M059J (cell line): ENCODE data around the gene MICAL3. TPM values are rescaled to one million over a fixed set of nuclear protein-coding genes. Genes with fewer than 3 reads are reported as not detected.

Source experiments
- DNase-seq: peaks from one replicate; pipeline ENCODE4 v3.0.0-alpha.2; 2012; ENCODE audit warnings: low read depth
- total RNA-seq: library from RNA; depleted of rRNA; stranded (reverse); fragments of >200 nt; shearing (Covaris generic); gene quantifications from 2 replicates; pipeline ENCODE4 v1.2.3, GENCODE V29; 2014

MICAL3 gene
- total RNA-seq, 1 experiment from 2014 or later = 33.6 TPM

DNA sequence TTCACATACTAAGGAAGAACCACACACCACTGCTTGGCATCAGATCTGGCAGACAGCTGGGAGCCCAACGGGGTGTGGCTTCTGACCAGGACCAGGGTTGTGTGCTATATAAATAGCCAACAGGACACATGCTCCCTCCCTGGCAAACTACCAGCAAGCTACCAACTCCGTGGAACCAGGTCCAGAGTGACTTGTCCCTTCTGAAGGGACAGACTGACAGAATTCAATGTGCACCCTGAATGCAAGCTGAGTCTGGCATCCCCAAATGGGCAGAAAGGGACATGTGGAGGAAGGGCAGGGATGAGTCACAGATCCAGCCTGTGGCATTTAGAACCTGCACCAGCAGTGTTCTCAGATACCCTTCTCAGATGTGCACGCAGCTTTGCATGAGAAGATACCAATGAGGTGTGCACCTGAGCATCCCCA lies 92.9 kb downstream of the MICAL3 start:
- peak; percentile 67 for DNase-seq

DNA sequence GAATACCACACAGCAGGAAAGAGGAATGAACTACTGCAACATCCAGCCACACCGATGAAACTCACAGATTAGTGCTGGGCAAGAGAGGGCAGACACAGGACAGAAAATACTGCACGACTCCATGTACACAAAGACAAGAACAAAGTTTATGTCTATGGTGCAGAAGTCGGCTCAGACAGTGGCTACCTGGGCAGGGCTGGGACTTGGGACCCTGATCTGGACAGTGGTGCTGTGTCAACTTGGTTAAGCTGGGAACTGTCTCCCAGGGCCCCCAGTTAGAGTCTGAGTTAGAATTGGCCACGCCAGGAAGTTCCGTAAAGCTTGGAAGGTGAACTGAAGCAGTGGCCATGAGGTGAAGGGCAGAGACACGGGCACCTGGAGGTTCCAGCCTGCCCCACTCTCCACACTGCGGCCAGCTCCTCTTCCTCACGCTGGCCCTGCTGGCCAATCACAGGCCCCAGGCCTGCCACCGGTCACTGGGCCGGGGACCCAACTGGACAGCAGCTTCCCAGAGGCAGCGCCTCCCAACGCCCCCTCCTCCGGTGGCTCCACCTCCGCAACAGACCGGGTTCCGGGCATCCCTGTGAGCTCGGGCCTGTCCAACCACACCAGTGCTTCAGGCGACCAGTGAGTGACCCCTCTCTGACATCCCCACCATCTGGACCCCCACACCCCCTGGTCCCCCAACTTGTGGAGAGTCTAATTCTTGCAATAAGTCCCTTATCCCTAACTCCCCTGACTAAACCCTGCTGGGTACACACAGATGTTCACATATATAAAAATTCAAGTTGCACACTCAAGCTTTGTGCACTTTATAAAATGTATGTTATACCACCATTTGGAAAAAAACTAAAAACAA lies 93.7 kb downstream of the MICAL3 start:
- no peak for DNase-seq

DNA sequence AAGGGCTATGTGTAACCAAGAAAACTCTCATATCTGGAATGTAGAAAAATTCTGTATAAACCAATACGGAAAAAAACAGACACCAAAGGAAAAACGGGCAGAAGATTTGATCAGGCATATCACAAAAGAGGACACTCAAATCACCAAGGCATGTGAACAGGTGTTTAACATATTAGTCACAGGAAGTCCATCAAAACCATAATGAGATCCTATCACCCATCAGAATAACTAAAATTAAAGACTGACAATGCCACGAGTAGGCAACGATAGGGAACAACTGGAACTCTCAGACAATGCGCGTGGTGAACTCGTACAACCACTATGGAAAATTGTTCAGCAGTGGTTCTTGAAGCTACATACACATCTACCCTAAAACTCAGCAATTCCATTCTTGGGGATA lies 94.5 kb downstream of the MICAL3 start:
- no peak for DNase-seq

DNA sequence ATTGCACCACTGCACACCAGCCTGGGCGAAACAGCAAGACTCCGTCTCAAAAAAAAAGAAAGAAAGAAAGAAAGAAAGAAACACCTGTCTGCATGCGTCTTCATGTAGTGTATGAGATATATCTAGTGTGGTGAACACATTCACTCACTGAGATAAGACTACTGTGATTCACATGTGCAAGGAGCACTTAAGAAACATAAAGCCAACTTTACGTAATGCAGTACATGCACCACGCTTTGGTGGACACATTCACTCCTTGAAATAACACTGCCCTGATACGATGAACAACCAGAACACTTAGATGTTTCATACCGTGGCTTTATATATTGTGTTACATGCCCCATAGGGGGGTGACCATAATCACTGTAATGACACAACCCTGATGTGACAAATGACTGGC lies 96.0 kb downstream of the MICAL3 start:
- no peak for DNase-seq

GRCh38 chr22:17927062-17927461 lies 97.3 kb downstream of the MICAL3 start:
- no peak for DNase-seq

GRCh38 chr22:17926516-17926915 lies 97.8 kb downstream of the MICAL3 start:
- DNase-seq = no peak

DNA sequence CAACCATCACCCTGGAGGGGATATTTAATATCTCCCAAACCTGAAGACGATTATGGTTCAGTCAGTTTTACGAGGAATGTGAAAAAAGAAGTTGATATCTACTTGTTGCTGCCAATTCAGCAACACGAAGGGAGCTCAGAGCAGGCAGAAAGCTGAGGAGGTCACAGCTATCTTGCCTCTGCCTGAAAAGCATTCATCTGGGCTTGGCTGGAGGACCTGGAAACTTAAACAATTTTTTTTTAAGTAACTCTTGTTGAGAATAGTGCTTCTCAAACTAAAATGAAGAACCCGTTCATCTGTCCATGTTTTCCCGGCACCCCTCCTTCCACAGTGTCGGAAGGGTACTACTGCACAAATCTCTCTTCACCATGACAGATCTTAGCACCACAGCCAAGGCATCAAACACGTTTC lies 98.9 kb downstream of the MICAL3 start:
- DNase-seq = no peak

DNA sequence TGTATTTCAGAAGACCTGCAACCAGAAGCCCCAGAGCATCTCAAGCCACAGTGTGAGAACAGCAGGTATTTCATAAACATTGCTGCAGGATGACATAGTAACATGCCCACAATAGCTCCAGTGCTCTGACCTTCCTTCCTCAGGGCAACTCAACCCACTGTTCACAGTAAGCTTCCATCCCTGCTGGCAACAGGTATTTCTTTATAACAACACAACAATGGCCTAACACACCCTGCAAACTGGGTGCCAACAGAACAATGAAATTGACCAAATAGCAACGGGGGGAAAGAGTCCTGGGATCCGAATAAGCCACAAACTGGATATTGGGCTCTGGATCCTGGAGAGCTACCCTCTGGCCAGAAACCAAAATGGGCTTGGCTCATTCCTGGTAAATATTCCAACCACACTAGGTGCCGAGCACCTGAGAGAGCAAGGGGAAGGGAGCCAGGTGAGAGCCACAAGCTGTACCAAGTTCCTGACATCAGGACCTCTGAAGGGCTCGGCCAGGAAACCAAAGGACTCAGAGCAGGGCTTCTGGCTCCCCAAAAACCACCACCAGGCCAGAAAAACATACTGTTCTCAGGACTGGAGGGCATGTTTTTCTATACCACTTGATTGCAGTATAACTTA lies 99.5 kb downstream of the MICAL3 start:
- peak; percentile 76 for DNase-seq

DNA sequence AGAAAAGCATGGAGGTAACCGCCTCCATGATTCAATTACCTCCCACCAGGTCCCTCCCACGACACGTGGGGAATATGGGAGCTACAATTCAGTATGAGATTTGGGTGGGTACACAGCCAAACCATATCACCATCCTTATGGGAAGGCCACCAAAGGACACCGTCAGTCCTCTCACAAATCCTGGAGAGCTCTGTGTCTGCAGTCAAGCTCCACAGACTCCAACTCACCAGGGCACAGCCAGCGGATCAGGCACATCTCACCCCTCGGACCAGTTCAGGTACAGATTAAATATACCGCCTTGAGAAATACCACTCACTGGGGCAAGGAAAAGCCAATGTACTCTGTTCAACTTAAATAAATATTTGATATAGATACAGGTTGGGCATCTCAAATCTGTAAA lies 100.3 kb downstream of the MICAL3 start:
- no peak for DNase-seq

DNA sequence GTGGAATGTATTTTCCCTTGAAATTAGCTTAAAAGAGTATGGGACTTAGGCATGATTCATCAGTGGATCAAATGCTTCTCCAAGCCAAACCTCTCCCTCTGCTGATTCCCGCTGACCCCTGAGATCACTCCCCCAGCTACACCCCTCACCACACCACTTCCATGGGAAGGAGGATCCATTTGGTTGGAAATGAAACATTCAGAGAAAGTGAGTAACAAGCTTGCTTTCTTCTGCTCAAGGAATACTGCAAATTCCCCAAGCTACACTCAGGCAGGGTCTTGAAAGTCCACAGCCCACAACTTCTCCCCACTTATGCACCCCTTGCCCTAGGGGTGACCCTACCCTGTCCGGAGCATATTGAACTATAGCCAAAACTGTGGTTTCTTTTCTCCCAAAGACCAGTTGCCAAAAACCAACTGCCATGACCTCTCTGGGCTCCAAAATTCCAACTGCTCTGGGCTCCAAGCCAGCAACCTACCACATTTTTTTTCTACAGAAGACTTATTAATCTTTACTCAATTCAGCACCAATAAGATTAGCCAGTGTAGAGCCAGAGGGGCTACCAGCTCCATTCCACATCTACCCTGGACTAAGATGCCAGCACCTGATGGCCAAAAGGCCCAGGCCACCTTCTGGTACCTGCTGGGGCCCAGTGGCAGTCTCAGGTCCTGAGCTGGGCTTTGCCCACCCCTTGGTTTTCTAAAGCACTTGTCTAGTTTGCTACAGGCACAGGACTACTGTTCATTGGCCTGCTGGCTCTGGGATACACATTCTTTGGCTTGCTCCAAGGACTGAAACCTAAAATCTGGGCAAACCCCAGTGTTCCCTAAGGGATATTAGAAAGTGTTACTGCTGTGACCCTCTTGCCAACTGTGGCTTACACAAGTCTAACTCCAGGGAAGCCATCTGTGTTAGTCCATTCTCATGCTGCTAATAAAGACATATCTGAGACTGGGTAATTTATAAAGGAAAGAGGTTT lies 101.1 kb downstream of the MICAL3 start:
- peak; percentile 87 for DNase-seq

- DNase-seq = peak; percentile 57
Measured at GRCh38 chr22:17921871-17922821, 102.2 kb downstream of the MICAL3 start.

GRCh38 chr22:17920992-17921650 lies 103.2 kb downstream of the MICAL3 start:
- DNase-seq = no peak

- DNase-seq = no peak
Measured at GRCh38 chr22:17920145-17920605, 104.2 kb downstream of the MICAL3 start.

GRCh38 chr22:17919276-17920144 lies 104.9 kb downstream of the MICAL3 start:
- DNase-seq = no peak

- DNase-seq = peak; percentile 88
Measured at GRCh38 chr22:17918840-17919239, 105.5 kb downstream of the MICAL3 start.

GRCh38 chr22:17917490-17917983 lies 106.8 kb downstream of the MICAL3 start:
- no peak for DNase-seq

DNA sequence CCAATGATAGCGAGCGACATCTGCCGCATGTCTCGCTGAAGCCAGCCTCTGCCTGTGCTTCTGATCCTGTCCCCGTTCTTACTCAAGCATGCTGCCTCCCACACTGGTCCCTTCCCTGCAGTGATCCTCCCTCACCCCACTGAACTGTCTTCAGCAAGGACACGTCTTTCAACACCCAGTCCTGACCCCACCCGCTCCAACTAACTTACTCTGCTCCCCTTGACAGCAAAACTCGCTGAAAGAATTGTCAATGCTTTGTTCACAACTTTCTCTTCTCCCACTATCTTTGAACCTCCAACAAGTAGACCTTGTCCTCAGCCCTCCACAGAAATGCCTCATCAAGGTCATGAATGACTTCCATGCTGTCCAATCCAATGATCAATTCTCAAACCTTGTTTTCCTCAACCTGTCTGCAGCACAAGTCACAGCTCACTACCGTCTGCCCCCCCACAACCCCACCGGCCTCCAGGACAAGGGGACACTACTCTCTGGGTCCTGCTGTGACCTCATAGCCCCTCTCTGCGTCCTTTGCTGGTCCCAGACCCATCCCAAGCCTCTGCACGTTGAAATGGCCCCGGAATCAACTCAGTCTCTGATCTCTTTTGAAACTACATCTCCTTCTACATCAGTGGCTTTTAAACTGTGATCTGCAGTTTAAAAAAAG lies 108.0 kb downstream of the MICAL3 start:
- no peak for DNase-seq

- DNase-seq = no peak
Measured at GRCh38 chr22:17915676-17916075, 108.7 kb downstream of the MICAL3 start.
